GM18909 (cell line): Measurements from ENCODE around the gene RTN4.

Source experiments
- ATAC-seq: cut with Tn5 transposase; IDR thresholded peaks from one replicate; pipeline ENCODE4 v1.9.1; 2021; ENCODE audit warnings: mild to moderate bottlenecking; ENCODE audit not compliant: unreplicated experiment, poor library complexity

The RTN4 gene

DNA sequence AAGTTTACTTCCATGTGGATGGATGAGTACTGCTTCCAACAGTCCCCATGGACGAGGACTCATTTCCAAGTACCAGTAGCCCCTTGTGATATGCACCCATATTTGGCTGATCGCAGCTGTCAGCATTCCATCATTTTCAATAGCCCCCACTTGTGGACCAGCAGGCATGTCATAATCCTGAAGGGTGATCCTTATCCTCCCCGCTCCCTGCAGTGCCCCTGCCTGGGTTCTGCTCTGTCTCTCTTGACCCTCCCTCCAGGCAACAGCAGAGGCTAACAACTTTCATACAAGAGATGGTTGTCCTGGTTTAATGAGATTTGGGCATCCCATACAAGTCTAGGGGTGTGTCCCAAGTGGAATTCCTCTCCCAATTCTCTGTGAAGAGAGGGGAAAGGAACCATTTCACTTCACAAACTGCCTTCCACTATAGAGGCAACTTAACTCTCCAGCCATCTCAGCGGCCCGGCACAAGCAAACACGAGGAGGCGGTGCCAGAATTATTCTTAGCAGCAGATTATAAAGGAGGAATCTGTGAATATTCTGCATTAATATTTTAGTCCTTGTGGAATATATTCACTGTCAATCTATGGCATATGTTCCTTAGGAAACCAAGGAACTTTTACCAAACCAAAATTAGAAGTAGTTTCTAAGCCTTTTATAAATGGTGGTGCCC lies 110.7 kb downstream of the RTN4 start:
- no peak for ATAC-seq

DNA sequence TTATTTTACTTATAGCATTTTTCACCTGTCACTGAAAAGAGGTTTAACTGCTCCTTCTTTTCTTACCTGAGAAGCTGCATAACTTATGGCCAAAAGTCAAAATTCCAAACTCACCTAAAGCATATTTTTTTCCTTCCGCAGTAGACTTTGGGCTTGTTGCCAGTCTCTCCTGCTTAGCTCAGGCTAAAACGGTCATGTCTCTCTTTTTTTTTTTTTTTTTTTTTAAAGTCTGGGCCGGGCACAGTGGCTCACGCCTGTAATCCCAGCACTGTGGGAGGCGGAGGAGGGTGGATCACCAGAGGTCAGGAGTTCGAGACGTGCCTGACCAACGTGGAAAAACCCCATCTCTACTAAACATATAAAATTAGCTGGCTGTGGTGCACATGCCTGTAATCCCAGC lies 113.5 kb downstream of the RTN4 start:
- ATAC-seq, result no peak

DNA sequence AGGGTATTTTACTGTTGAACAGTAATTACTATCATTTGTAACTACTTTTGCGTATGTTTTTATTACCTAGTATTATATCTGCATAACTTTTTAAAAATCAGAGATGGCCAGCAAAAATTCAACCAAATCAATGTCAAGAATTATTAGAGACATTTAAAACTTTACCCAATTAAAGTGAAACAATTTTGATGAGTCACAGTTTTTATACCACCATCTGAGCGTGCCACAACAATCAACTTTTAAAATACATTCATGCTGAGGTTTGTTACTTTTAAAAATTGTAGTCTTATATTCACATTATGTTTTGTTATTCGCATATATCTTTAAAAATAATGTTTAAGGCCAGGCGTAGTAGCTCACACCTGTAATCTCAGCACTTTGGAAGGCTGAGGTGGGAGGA lies 114.9 kb downstream of the RTN4 start:
- no peak for ATAC-seq

DNA sequence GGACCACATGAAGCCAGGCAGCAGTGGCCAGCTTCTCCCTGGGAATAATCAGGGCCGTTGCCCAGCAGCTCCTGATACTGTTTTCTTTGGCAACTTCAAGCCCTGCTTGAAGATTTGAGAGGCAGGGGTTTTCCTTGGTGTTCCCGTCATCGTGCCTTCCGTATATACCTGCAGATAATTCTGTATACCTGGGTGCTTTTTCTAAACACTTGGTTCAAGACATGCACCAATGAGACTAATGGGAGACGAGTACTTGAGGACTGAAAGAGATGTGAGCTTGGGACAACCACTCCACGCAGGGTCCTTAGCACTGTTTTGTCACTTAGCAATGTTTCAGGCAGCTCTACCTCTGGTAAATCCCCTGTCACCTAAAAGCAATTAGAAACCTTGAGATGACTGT lies 118.8 kb downstream of the RTN4 start:
- ATAC-seq, result no peak

DNA sequence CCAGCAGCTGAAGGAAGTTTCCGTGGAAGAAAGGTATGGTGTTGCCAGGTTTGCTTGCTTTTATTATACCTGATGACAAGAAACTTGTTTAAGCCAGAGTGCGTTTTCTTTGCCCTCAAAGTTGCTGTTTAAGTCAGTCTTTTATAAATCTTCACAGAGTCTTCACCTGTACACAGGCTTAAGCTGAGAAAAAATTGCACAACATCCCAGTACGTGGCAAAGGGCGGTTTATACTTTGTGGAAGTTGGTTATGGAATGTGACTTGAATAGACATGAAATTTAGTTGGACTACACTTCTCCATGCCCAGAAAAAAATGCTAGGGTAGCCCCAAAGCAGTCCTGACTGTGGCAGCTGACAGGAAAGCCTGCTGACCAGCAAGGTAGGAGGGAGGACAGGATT lies 121.5 kb downstream of the RTN4 start:
- no peak for ATAC-seq

DNA sequence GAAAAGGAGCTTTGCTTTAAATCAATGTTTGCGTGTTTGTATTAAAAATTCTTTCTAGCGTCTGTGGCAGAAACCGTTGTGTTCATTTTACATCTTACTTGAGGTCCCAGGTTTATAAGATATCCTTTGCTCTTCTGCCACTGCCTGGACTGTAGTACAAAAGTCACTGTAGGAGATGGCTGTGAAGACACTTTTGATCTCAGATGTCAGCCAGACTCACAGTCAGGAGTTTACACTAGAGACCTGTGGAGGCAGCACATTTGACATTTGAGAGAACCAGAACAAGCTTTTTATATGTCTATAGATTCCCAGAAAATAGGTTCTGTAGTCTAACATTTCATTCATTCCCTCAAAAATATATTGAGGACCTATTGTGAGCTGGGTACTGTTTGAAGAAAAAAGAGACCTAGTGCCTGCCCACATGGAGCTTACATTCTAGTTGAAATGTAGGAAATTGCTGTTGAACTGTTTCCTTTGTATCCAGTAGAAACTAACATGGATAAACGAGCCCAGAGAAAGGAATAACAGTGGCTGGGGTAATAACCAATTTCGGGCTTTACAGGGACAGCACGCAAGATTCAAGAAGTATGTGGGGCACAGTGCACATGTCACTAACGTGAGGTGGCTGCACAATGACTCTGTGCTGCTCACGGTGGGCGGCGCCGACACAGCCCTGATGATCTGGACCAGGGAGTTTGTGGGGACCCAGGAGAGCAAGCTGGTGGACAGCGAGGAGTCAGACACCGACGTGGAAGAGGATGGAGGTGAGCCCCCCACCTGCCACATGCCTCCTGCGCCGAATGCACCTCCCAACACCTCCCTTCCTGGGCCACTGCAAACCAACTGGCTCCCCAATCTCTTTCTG lies 122.3 kb downstream of the RTN4 start:
- ATAC-seq, result no peak

DNA sequence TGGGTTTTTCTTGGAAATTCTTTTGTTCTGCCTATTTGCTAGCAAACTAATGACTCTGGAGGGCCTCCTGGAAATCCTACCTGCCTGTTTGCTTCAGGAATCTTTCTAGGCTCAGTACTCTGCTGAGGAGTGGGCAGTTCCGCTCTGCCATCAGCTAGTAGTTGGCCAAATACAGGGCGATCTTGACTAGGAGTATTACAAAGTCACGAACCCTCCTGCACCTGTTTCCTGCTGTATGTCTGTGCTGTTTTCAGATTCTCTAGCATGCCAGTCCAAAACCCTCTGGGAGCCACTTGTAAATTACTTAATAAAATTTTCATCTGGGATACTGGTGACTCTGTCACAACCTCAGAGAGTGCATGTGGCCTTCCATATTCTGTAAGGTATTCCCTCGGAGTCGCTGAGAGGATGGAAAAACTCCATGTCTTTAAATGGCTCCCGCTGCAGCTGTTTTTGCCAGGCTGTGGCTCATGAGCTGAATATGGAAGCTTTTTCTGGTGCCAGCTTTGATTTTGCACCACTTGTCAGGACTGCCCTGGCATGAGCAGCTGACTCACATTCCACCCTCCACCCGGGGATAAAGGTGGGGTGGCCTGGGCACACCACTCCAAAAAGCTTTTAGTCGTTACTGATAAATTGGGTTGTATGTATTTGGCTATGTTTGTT lies 123.0 kb downstream of the RTN4 start:
- no peak for ATAC-seq

DNA sequence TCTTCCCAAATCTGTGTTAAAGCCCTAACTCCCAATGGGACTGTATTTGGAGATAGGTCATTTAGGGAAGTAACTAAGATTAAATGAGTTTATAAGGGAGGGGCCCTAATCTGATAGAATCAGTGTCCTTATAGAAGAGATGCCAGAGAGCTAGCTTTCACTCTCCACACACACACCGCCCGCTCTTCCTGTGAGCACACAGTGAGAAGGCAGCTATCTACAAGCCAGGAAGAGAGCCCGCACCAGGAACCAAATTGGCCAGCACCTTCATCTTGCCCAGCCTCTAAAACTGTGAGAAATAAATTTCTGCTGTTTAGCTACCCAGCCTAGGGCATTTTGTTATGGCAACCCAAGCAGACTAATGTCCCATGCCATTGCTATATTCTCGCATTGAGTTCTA lies 125.2 kb downstream of the RTN4 start:
- ATAC-seq, result no peak

DNA sequence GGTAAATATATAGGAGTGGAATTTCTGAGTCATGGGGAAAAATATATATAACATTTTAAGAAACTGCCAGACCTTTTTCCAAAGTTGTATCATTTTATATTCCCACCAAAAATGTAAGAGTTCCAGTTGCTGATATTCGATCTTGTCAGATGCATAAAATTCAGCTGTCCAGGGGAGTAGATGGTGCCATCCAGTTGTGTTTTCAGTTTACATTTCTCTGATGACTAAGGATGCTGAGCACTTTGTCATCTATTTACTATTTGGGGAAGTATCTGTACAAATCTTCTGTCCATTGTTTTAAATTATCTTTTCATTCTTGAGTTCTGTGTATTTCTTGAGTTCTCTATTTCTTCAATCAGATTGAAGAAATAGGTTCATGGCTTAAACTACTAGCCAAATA lies 126.1 kb downstream of the RTN4 start:
- no peak for ATAC-seq
